ENCODE data around the gene SYNM.

DNA sequence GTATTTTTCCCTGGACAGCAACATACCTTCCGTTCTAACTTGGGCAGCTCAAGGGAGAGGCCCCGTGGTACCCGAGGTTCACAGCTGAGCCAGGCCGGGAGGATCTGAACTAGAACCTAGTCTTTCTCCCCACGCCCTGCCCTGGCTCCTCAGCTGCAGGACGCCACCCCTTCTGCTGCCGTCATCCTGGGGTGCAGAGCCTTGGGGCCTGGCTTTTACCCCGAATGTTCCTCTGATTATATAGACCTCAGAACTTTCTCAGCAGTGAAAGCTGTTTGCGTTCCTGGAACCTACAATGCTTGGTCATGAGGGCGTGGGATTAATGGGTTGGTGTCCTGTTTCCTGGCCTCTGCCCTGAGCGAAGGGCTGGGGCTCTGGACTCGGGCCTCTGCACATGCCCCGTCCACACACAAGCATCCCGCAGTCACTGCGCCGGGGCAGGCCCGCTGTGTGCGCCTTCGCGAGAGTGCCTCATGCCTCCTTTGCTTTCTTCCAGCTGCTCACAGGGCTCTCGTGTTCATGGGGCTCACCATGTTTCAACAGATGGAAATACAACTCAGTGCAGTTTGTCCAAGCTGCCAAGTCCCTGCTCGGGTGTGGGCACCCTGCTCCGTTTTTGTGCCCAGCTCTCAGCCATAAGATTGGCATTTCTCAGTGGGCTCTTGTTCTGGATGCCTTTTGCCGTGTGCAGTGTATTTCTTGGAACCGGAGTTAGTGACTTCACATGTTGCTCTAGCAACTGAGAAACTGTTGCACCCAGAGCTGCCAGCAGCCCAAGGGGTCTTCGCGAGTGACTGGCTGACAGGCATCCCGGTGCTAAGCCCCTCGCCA lies 20.4 kb downstream of the SYNM start:
- TF ChIP-seq, protein P1, sequence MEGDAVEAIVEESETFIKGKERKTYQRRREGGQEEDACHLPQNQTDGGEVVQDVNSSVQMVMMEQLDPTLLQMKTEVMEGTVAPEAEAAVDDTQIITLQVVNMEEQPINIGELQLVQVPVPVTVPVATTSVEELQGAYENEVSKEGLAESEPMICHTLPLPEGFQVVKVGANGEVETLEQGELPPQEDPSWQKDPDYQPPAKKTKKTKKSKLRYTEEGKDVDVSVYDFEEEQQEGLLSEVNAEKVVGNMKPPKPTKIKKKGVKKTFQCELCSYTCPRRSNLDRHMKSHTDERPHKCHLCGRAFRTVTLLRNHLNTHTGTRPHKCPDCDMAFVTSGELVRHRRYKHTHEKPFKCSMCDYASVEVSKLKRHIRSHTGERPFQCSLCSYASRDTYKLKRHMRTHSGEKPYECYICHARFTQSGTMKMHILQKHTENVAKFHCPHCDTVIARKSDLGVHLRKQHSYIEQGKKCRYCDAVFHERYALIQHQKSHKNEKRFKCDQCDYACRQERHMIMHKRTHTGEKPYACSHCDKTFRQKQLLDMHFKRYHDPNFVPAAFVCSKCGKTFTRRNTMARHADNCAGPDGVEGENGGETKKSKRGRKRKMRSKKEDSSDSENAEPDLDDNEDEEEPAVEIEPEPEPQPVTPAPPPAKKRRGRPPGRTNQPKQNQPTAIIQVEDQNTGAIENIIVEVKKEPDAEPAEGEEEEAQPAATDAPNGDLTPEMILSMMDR (IDR thresholded peaks at IDR 0.05), result no peak
- TF ChIP-seq POLR2A (IDR thresholded peaks at IDR 0.05), result no peak
